ENCODE data around the gene UNCX.

- TF ChIP-seq POLR2AphosphoS5 (IDR thresholded peaks at IDR 0.05) (no peak), CTCF (IDR thresholded peaks at IDR 0.05) (no peak)
These were observed 2.1 kb upstream of the UNCX start for GRCh38 chr7:1230411-1231213.

Measured in breast epithelium (tissue), 3 donors.